LNCaP clone FGC (cell line): ENCODE data around the gene CCDC12.
A peak's percentile ranks its signal among the peaks of the same experiment; 100 is the strongest.

Experiments
- DNase-seq: peaks from one replicate; pipeline ENCODE4 v3.0.0-alpha.2; 2011; ENCODE audit warnings: low read depth
- H3K4me3 ChIP-seq: 2 replicates; pipeline ENCODE4 v1.5.1; 2011; ENCODE audit warnings: mild to moderate bottlenecking, low read depth, low read length, control low read depth
- CTCF ChIP-seq: IDR thresholded peaks from 2 replicates; pipeline ENCODE4 v1.5.1; 2012; ENCODE audit warnings: mild to moderate bottlenecking; ENCODE audit not compliant: control insufficient read depth, insufficient read depth; ENCODE audit errors: extremely low read depth

Gene CCDC12

DNA sequence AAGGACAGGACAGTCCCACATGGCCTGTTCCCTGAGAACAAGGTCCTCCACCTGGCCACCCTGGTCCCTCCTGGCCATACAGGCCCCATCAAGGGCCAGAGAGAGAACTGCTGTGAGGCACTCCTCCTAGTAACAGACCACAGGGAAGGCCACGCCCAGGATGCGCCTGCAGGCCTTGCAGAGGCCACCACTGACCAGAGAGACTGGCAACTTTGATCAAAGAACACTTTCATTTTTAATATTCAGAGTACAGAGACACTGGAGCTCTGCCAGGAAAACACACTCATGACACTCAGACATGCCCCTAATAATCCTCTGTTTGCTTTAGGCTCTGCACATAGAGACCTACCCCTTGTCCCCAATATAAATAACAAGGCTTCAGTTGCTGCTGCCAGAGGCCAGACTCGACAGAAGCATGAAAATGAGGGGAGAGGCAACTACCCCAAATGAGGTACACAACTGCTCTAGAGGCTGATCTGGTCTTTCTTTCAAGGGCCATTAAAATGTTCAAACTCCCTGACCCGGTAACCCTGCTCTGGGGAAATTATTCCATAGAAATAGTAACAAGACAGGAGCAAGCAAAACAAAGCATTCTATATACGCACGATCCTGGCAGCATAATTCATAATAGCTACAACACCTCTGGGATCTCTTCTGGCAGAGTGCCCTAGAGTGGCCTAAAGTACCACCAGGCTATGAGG is 44.8 kb downstream of the CCDC12 start:
- DNase-seq: no peak
- no peak for TF ChIP-seq CTCF
- no peak overlapping the region for H3K4me3 ChIP-seq

- no peak overlapping the region; the same call in 1 of the 2 replicates for H3K4me3 ChIP-seq
- DNase-seq: peak; percentile 46
- no peak for TF ChIP-seq CTCF
These were observed 45.6 kb downstream of the CCDC12 start for GRCh38 chr3:46930945-46931403.

DNA sequence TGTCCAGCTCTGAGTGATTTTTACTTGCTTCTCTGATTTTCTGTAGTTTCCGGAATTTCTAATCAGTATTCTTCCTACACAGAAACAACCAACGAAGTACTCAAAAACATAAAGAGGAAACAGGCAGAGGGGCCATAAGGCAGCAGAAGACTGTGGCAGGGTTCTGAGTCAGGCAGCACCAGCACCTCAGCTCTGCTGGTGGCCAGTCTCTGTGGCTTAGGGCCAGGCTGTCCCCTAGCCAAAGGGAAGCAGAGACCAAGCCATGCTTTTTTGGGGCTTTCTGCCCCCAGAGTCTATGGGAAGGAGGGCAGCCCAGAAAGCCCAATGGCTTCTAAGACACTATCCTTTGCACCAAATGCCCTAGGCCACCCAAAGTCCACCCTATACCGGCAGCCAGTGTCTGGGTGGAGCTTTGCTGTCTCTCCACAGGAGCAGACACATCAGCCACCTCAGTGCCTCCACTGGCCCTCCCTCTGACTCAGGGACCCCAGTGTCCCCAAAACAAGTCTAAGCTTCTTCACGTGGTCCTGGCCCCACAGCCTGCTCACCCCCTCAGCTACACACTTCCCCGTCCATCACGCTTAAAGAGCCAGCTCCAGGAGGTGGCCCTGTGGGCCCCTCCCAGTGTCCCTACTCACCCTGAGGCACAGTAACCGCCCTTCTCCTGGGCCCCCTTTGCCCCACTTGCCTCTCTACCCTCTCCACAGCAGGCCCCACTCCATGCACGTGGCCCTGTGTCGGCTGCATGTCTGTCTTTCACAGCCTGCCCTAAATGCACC is 46.2 kb downstream of the CCDC12 start:
- no peak for DNase-seq
- no peak for TF ChIP-seq CTCF

GRCh38 chr3:46929324-46929723 is 47.2 kb downstream of the CCDC12 start:
- no peak overlapping the region for H3K4me3 ChIP-seq
- TF ChIP-seq CTCF: no peak
- DNase-seq: peak; percentile 51

More for the DNA sequence above, 46.2 kb downstream of the CCDC12 start:
- H3K4me3 ChIP-seq: no peak overlapping the region

DNA sequence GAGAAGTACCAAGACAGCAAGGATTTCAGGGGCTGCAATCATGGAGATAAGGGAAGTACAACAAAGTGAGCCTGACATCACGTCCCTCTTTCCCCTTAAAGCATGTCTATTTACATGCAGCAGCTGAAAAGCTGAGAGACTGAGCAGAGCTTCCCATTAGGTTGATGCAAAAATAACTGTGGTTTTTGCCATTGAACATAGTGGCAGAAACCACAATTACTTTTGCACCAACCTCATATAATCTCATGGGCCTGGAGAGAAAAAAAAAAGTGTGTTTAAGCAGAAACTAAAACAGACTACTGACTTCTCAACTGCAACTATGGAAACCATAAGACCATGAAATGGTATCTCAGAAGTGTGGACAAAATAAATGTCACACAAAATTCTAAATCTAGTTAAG is 48.3 kb downstream of the CCDC12 start:
- TF ChIP-seq CTCF: no peak
- no peak overlapping the region for H3K4me3 ChIP-seq
- no peak for DNase-seq

DNA sequence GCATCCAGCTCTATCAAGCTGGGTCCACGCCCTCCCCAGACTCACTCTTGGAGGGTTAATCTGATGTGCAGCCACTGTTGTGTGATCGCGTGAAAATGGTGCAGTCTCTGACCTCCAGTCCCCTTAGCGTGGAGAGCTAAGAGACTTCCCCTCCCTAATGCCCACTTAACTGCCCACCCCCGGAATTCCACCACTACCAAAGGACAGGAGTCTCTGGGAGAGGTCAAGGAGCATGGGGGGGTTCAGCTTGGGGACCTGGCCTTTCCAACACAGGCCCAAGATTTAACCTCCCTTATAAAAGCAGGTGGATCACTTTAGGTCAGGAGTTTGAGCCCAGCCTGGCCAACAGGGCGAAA is 48.8 kb downstream of the CCDC12 start:
- H3K4me3 ChIP-seq: no peak overlapping the region
- no peak for TF ChIP-seq CTCF
- no peak for DNase-seq
